ENCODE measurements around the gene KTI12.

Gene KTI12

GRCh38 chr1:51988254-51988653, 45.4 kb downstream of the KTI12 start:
- DNase-seq (ENCODE audit: low spot score): no peak

DNA sequence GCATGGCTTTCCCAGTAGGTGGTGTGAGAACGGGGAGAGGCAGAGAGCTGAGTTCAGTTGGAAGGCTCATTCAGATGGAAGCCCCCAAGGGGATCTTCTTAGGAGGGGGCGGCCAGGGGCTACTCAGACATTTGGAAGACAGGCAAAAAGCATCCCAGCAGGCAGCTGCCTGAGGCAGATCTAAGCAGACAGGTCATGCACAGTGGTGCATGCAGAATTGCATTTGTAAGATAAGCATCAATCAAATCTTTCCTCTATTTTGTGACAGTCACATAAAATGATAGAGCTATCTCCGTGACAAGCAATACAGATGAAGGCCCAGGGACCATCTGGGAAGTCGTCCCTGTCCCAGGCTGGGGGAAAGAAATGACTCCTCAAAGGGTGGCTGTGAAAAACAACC, 46.9 kb downstream of the KTI12 start:
- DNase-seq (ENCODE audit: low spot score): no peak

DNA sequence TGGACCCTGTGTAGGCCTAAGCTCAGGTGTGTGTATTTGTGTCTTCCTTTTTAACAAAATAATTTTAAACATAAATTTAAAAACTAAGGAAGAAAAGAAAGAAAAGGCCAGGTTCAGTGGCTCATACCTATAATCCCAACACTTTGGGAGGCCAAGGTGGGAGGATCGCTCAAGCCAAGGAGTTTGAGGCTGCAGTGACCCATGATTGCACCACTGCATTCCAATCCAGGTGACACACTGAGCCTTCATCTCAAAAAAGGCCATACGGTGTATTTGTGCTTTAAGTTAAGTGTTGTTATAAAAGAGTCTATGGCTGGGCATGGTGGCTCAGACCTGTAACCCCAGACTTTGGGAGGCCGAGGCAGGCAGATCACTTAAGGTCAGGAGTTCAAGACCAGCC, 51.4 kb downstream of the KTI12 start:
- DNase-seq (ENCODE audit: low spot score): no peak

All from AG08395 (cell line).